Measurements from ENCODE around the gene TSPAN18.

The TSPAN18 gene

GRCh38 chr11:44764583-44764982 lies 37.8 kb downstream of the TSPAN18 start:
- TF ChIP-seq, protein P1, sequence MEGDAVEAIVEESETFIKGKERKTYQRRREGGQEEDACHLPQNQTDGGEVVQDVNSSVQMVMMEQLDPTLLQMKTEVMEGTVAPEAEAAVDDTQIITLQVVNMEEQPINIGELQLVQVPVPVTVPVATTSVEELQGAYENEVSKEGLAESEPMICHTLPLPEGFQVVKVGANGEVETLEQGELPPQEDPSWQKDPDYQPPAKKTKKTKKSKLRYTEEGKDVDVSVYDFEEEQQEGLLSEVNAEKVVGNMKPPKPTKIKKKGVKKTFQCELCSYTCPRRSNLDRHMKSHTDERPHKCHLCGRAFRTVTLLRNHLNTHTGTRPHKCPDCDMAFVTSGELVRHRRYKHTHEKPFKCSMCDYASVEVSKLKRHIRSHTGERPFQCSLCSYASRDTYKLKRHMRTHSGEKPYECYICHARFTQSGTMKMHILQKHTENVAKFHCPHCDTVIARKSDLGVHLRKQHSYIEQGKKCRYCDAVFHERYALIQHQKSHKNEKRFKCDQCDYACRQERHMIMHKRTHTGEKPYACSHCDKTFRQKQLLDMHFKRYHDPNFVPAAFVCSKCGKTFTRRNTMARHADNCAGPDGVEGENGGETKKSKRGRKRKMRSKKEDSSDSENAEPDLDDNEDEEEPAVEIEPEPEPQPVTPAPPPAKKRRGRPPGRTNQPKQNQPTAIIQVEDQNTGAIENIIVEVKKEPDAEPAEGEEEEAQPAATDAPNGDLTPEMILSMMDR (IDR thresholded peaks at IDR 0.05): no peak

GRCh38 chr11:44765026-44765595 lies 38.3 kb downstream of the TSPAN18 start:
- TF ChIP-seq, protein P1 (IDR thresholded peaks at IDR 0.05): no peak

DNA sequence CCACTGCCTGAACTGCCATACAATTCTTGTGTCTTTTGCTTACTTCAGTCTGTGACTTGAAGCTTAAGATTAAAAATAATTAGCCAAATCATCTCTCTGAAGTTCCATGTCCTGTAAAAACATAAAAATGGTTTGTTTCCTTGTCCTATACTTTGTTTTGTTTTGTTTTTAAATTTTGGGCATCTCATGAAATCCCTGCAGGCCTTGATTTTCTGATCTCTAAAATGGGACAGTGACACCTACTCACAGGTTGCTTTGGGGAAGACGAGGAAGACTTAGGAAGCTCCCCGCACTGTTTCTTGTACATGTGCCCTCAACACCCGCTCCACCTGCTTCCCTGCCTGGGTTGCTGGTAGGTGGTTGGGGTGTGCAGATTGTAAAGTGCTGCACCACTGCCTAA lies 38.9 kb downstream of the TSPAN18 start:
- TF ChIP-seq, protein P1 (IDR thresholded peaks at IDR 0.05): no peak

DNA sequence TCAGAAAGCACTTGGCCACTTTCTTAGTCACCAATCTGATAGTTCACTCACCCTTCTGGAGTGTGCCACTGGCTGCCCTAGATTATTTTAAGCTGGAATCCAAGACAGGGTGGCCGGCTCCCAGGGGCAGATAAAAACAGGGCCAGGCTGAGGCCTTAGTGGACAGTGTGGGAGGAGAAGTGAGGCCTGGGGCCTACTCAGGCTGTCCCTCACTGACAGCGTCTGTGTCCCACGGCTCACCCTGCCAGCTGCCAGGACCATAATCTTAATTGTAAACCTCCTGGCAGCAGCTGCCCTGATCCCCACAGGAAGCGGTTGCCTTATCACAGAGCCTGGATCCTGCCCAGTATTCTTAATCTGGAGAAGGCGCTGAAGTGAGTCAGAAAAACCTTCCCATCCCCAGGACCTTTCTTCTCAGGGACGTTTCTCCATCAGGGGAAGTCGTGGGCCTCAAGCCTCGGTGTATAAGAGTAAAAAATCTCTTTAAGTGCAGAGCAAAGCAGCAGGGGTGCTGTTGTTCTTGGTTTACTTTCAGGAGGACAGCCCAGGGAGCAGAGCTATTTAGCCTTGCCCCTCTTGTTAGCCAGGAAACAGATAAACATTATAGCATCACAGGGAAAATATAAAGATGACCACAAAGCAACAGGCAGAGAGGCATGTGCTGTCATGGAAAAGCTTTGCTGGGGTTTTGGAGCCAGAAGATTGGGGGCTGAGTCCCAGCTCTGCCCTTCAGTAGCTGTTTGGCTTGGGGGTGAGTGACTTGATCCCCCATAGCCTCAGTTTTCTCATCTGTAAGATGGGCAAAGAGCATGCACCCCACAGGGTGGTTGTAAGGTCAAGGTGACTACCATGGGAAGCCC lies 39.6 kb downstream of the TSPAN18 start:
- TF ChIP-seq, protein P1 (IDR thresholded peaks at IDR 0.05): no peak

- TF ChIP-seq, protein P1 (IDR thresholded peaks at IDR 0.05): no peak
Observed at GRCh38 chr11:44766972-44767278, 40.2 kb downstream of the TSPAN18 start.

DNA sequence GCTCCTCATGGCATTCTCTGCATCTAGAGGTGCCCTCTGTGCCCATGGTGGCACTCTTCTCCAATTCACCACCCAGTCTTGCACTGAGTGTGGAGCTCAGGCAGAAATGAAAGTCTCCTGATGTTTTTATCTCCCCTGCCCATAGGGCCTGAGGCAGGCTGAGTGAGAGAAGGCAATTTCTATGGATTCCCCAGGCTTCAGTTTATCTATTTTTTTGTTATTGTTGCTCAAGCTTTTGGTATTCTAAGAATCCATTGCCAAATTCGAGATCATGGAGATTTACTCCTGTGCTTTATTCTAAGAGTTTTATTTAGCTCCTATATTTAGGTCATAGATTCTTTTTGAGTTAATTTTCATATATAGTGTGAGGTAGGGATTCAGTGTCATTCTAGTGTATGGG lies 40.7 kb downstream of the TSPAN18 start:
- TF ChIP-seq, protein P1 (IDR thresholded peaks at IDR 0.05): no peak

GRCh38 chr11:44770401-44770800 lies 43.6 kb downstream of the TSPAN18 start:
- TF ChIP-seq, protein P1 (IDR thresholded peaks at IDR 0.05): no peak
